ENCODE results near the gene MRPL10.

Gene MRPL10

GRCh38 chr17:47816947-47817346 lies 14.4 kb downstream of the MRPL10 start:
- H2BK5ac ChIP-seq (ENCODE audit: low read depth, low read length, poor library complexity, severe bottlenecking): no peak overlapping the region
- no peak overlapping the region for H3K4me3 ChIP-seq (ENCODE audit: insufficient read depth in 1 of 2, low read depth in 1 of 2, low read length in 2 of 2)
- no peak overlapping the region for H2AK5ac ChIP-seq (ENCODE audit: low read length, severe bottlenecking)
- peaks cover 16% of the 10 kb centered on the region for H3K79me1 ChIP-seq (replicated peaks; ENCODE audit: low read length, poor library complexity, severe bottlenecking)
- H3K4me2 ChIP-seq (ENCODE audit: low read length, poor library complexity, severe bottlenecking): no peak overlapping the region
- H2BK15ac ChIP-seq (ENCODE audit: low read depth, poor library complexity, severe bottlenecking): no peak overlapping the region
- DNase-seq: no peak
- no peak overlapping the region for H3K14ac ChIP-seq (ENCODE audit: low read length in 2 of 2)
- H2AFZ ChIP-seq (ENCODE audit: low read depth, low read length): no peak overlapping the region
- no peak overlapping the region for H4K91ac ChIP-seq (ENCODE audit: low read length)
- no peak overlapping the region for H3K27ac ChIP-seq (ENCODE audit: low read length, poor library complexity, severe bottlenecking)
- H3K9me3 ChIP-seq (ENCODE audit: control insufficient read depth, low read length): no peaks in the 10 kb centered on the region
- peaks cover 0 to 8% of the 10 kb centered on the region in 2 experiments for H3K27me3 ChIP-seq (ENCODE audit: control insufficient read depth in 1 of 2, insufficient read depth in 1 of 2, low read length in 2 of 2)
- no peak overlapping the region for H2BK12ac ChIP-seq (ENCODE audit: low read length in 2 of 2)
- H3K4me1 ChIP-seq (ENCODE audit: control insufficient read depth, insufficient read depth, low read depth, low read length): peaks cover 13% of the 10 kb centered on the region
- H3K36me3 ChIP-seq (ENCODE audit: control insufficient read depth in 1 of 2, insufficient read depth in 2 of 2, low read depth in 1 of 2, low read length in 2 of 2): peaks cover 19 to 79% of the 10 kb centered on the region in 2 experiments
- WGBS: 98% methylated on average over 10 of the region's 10 CpGs
- H4K8ac ChIP-seq (ENCODE audit: low read length): no peak overlapping the region
- H3K23ac ChIP-seq (ENCODE audit: low read length in 2 of 2): no peak overlapping the region
- no peak overlapping the region for H3K9ac ChIP-seq (ENCODE audit: low read length)
- no peak overlapping the region for H3K18ac ChIP-seq (ENCODE audit: low read depth in 1 of 2, low read length in 2 of 2)
- no peak overlapping the region for H2BK120ac ChIP-seq (ENCODE audit: low read depth, low read length)
- no peak overlapping the region for H3K4ac ChIP-seq (ENCODE audit: low read depth in 1 of 2, low read length in 2 of 2)

GRCh38 chr17:47816111-47816735 lies 15.1 kb downstream of the MRPL10 start:
- Histone ChIP-seq H2BK5ac (ENCODE audit: low read depth, low read length, poor library complexity, severe bottlenecking) (no peak overlapping the region), H4K91ac (ENCODE audit: low read length) (no peak overlapping the region), H2BK15ac (ENCODE audit: low read depth, poor library complexity, severe bottlenecking) (no peak overlapping the region), H3K4me3 (ENCODE audit: insufficient read depth in 1 of 2, low read depth in 1 of 2, low read length in 2 of 2) (no peak overlapping the region), H3K4ac (ENCODE audit: low read depth in 1 of 2, low read length in 2 of 2) (no peak overlapping the region), H3K9ac (ENCODE audit: low read length) (no peak overlapping the region), H3K27ac (ENCODE audit: low read length, poor library complexity, severe bottlenecking) (no peak overlapping the region), H3K9me3 (ENCODE audit: control insufficient read depth, low read length) (no peaks in the 10 kb centered on the region), H2AFZ (ENCODE audit: low read depth, low read length) (no peak overlapping the region), H3K4me2 (ENCODE audit: low read length, poor library complexity, severe bottlenecking) (no peak overlapping the region), H2BK120ac (ENCODE audit: low read depth, low read length) (no peak overlapping the region), H3K18ac (ENCODE audit: low read depth in 1 of 2, low read length in 2 of 2) (no peak overlapping the region), H3K23ac (ENCODE audit: low read length in 2 of 2) (no peak overlapping the region), H3K4me1 (ENCODE audit: control insufficient read depth, insufficient read depth, low read depth, low read length) (peaks cover 15% of the 10 kb centered on the region), H3K36me3 (ENCODE audit: control insufficient read depth in 1 of 2, insufficient read depth in 2 of 2, low read depth in 1 of 2, low read length in 2 of 2) (peaks cover 19 to 83% of the 10 kb centered on the region in 2 experiments), H3K14ac (ENCODE audit: low read length in 2 of 2) (no peak overlapping the region), H4K8ac (ENCODE audit: low read length) (no peak overlapping the region), H3K27me3 (ENCODE audit: control insufficient read depth in 1 of 2, insufficient read depth in 1 of 2, low read length in 2 of 2) (peaks cover 0 to 8% of the 10 kb centered on the region in 2 experiments), H2BK12ac (ENCODE audit: low read length in 2 of 2) (no peak overlapping the region), H3K79me1 (replicated peaks; ENCODE audit: low read length, poor library complexity, severe bottlenecking) (peaks cover 13% of the 10 kb centered on the region), H2AK5ac (ENCODE audit: low read length, severe bottlenecking) (no peak overlapping the region)
- no peak for DNase-seq
- WGBS: 94% methylated on average over 17 of the region's 21 CpGs

GRCh38 chr17:47815106-47815918 lies 16.0 kb downstream of the MRPL10 start:
- peaks cover 7% of the 10 kb centered on the region for H3K79me1 ChIP-seq (replicated peaks; ENCODE audit: low read length, poor library complexity, severe bottlenecking)
- H4K8ac ChIP-seq (ENCODE audit: low read length): no peak overlapping the region
- H3K4me3 ChIP-seq (ENCODE audit: insufficient read depth in 1 of 2, low read depth in 1 of 2, low read length in 2 of 2): no peak overlapping the region
- peaks cover 0 to 8% of the 10 kb centered on the region in 2 experiments for H3K27me3 ChIP-seq (ENCODE audit: control insufficient read depth in 1 of 2, insufficient read depth in 1 of 2, low read length in 2 of 2)
- H3K4me1 ChIP-seq (ENCODE audit: control insufficient read depth, insufficient read depth, low read depth, low read length): peaks cover 15% of the 10 kb centered on the region
- H2BK5ac ChIP-seq (ENCODE audit: low read depth, low read length, poor library complexity, severe bottlenecking): no peak overlapping the region
- no peak overlapping the region for H3K18ac ChIP-seq (ENCODE audit: low read depth in 1 of 2, low read length in 2 of 2)
- H3K14ac ChIP-seq (ENCODE audit: low read length in 2 of 2): no peak overlapping the region
- H2BK120ac ChIP-seq (ENCODE audit: low read depth, low read length): no peak overlapping the region
- no peak for DNase-seq
- H3K36me3 ChIP-seq (ENCODE audit: control insufficient read depth in 1 of 2, insufficient read depth in 2 of 2, low read depth in 1 of 2, low read length in 2 of 2): peaks cover 19 to 87% of the 10 kb centered on the region in 2 experiments
- H3K9ac ChIP-seq (ENCODE audit: low read length): no peak overlapping the region
- H2AFZ ChIP-seq (ENCODE audit: low read depth, low read length): no peak overlapping the region
- no peak overlapping the region for H2AK5ac ChIP-seq (ENCODE audit: low read length, severe bottlenecking)
- H3K9me3 ChIP-seq (ENCODE audit: control insufficient read depth, low read length): no peaks in the 10 kb centered on the region
- H4K91ac ChIP-seq (ENCODE audit: low read length): no peak overlapping the region
- H2BK12ac ChIP-seq (ENCODE audit: low read length in 2 of 2): no peak overlapping the region
- no peak overlapping the region for H3K4me2 ChIP-seq (ENCODE audit: low read length, poor library complexity, severe bottlenecking)
- no peak overlapping the region for H3K23ac ChIP-seq (ENCODE audit: low read length in 2 of 2)
- no peak overlapping the region for H3K27ac ChIP-seq (ENCODE audit: low read length, poor library complexity, severe bottlenecking)
- H3K4ac ChIP-seq (ENCODE audit: low read depth in 1 of 2, low read length in 2 of 2): no peak overlapping the region
- H2BK15ac ChIP-seq (ENCODE audit: low read depth, poor library complexity, severe bottlenecking): no peak overlapping the region
- 97% methylated on average over 20 of the region's 21 CpGs for WGBS

- H3K4ac ChIP-seq (ENCODE audit: low read depth in 1 of 2, low read length in 2 of 2): no peak overlapping the region
- WGBS: 96% methylated on average over 22 of the region's 22 CpGs
- H3K4me1 ChIP-seq (ENCODE audit: control insufficient read depth, insufficient read depth, low read depth, low read length): peaks cover 20% of the 10 kb centered on the region
- no peak overlapping the region for H2BK5ac ChIP-seq (ENCODE audit: low read depth, low read length, poor library complexity, severe bottlenecking)
- H4K8ac ChIP-seq (ENCODE audit: low read length): no peak overlapping the region
- H3K4me2 ChIP-seq (ENCODE audit: low read length, poor library complexity, severe bottlenecking): no peak overlapping the region
- H2AFZ ChIP-seq (ENCODE audit: low read depth, low read length): no peak overlapping the region
- H3K79me1 ChIP-seq (replicated peaks; ENCODE audit: low read length, poor library complexity, severe bottlenecking): no peaks in the 10 kb centered on the region
- no peak overlapping the region for H4K91ac ChIP-seq (ENCODE audit: low read length)
- H3K9me3 ChIP-seq (ENCODE audit: control insufficient read depth, low read length): no peaks in the 10 kb centered on the region
- H3K27me3 ChIP-seq (ENCODE audit: control insufficient read depth in 1 of 2, insufficient read depth in 1 of 2, low read length in 2 of 2): peaks cover 0 to 12% of the 10 kb centered on the region in 2 experiments
- no peak overlapping the region for H3K18ac ChIP-seq (ENCODE audit: low read depth in 1 of 2, low read length in 2 of 2)
- no peak overlapping the region for H3K23ac ChIP-seq (ENCODE audit: low read length in 2 of 2)
- H3K4me3 ChIP-seq (ENCODE audit: insufficient read depth in 1 of 2, low read depth in 1 of 2, low read length in 2 of 2): no peak overlapping the region
- H2BK120ac ChIP-seq (ENCODE audit: low read depth, low read length): no peak overlapping the region
- H3K36me3 ChIP-seq (ENCODE audit: control insufficient read depth in 1 of 2, insufficient read depth in 2 of 2, low read depth in 1 of 2, low read length in 2 of 2): peaks cover 25 to 83% of the 10 kb centered on the region in 2 experiments
- H2AK5ac ChIP-seq (ENCODE audit: low read length, severe bottlenecking): no peak overlapping the region
- no peak overlapping the region for H3K14ac ChIP-seq (ENCODE audit: low read length in 2 of 2)
- no peak overlapping the region for H2BK12ac ChIP-seq (ENCODE audit: low read length in 2 of 2)
- no peak overlapping the region for H2BK15ac ChIP-seq (ENCODE audit: low read depth, poor library complexity, severe bottlenecking)
- H3K9ac ChIP-seq (ENCODE audit: low read length): no peak overlapping the region
- DNase-seq: no peak
- no peak overlapping the region for H3K27ac ChIP-seq (ENCODE audit: low read length, poor library complexity, severe bottlenecking)
These were observed 17.8 kb downstream of the MRPL10 start for GRCh38 chr17:47813512-47814031.

All from mesenchymal stem cell (in vitro differentiated cells and primary cell).